NAMALWA (cell line): Measurements from ENCODE around the gene GJB3.

ENCODE experiments used
- DNase-seq: peaks from one replicate; pipeline ENCODE4 v3.0.0-alpha.2; 2015; ENCODE audit warnings: low spot score

GJB3 gene

GRCh38 chr1:34825455-34826091 is 44.6 kb downstream of the GJB3 start:
- DNase-seq: no peak

- no peak for DNase-seq
Observed at GRCh38 chr1:34827341-34827941, 46.4 kb downstream of the GJB3 start.

- no peak for DNase-seq
Observed at GRCh38 chr1:34828611-34829010, 47.6 kb downstream of the GJB3 start.

GRCh38 chr1:34829250-34829649 is 48.2 kb downstream of the GJB3 start:
- DNase-seq: no peak

GRCh38 chr1:34831721-34832246 is 50.8 kb downstream of the GJB3 start:
- no peak for DNase-seq

- DNase-seq: no peak
Observed at GRCh38 chr1:34833711-34834110, 52.7 kb downstream of the GJB3 start.
